HK-2 (cell line): Measurements from ENCODE around the gene DUS2.

Experiments used
- DNase-seq: peaks from one replicate; pipeline ENCODE4 v3.0.0-alpha.2; 2018; ENCODE audit not compliant: unreplicated experiment

The DUS2 gene

GRCh38 chr16:68046106-68046505 is 23.0 kb downstream of the DUS2 start:
- no peak for DNase-seq

DNA sequence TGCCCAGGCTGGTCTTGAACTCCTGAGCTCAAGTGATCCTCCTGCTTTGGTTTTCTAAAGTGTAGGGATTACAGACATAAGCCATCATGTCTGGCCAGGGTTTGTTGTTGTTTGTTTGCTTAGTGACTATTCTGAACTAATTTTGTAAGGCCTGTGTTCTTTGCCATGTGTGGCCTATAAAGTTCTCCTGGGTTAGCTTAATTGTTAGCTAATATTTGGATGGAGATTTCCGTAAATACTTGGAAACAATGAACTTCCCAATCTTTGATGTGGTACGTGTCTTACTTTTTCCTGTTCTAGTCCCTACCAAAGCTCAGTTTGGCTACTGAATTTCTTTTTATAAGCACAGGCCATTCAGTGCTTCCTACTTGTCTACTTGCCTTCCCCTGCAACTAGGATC is 24.9 kb downstream of the DUS2 start:
- DNase-seq, result no peak

DNA sequence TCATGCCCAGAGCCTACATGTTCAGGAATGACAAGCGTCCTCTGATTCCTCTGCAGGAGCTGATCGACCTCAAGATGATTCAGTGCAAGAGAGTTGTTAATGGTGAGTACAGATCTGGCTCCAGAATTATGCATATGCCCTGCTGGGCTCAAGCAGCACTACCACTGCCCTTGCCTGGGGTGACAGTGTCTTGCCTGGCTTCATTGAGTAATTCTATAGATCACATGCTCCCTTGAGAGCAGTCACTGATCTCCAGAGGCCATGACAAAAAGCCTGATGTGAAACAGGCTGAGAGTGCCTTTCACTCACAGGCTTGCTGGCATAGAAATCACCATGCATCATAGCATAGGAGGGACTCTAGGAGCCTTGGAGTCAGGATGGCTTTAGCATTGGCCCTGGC is 26.4 kb downstream of the DUS2 start:
- DNase-seq, result no peak

- no peak for DNase-seq
These were observed 32.3 kb downstream of the DUS2 start for GRCh38 chr16:68055395-68055794.

DNA sequence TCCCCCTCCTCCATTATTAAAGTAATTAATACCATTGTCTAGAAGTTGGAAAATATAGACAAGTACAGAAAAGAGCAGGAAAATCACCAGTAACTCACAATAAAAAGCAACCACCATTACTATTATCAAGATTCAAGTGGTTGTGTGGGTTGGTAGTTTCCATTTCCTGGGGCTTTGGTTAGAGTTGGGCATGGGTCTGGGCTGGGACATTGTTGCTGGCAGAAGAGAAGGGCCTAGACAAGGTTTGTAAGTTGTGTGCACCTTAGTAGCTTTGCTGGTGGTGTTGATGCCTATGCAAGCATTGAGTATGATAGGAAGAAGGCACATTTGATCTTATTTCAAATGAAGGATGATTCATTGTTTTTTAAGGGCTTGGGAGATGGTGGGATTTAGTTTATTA is 36.7 kb downstream of the DUS2 start:
- no peak for DNase-seq

- no peak for DNase-seq
These were observed 38.3 kb downstream of the DUS2 start for GRCh38 chr16:68061396-68061795.

DNA sequence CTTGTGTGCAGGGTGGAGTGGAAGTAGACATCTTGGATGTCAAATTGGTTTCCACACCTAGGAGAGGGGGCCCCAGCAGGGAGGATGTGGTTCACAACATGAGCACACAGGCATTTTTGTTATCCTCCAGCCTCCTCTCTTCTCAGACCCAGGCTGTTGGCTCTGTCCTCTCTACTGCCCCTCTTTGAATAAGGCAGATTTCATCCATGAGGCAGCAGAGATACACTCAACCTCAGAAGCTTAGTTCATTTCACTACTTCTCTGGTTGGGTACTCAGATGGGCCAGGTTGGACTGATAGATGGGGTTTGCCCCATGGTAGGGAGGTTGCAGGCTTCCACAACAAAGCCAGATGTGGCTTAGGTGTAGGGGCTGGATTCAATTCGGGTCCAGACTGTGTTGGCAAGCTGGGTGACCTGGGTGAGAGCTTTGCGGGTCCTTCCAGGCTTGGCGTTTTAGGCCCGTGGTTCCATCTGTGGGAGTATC is 39.9 kb downstream of the DUS2 start:
- DNase-seq, result no peak

DNA sequence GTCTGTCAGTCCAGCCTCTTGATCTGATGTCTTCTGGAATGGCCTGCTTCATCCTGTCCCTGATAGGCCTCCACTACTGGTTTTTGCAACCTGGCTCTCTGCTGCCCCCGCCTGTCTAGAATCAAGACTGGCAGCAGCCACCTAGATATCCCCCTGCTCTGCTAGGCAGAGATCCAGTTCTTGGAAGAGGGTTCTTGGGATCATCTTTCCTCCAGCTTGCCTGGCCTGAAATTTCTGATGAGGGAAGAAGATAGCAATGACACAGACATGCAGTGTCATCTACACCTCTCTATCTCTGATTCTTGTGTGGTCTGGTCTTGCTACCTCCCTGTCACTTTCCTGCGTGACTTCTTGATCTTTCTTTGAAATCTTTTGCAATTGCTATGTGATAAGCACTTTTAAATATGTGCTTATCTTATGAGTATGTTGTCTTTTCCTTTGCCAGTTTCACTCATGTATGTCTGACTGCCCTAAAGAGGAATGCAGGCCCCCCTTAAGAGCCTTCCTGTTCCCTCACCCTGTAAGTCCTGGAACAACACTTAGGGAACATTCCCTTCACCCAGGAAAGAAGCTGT is 41.8 kb downstream of the DUS2 start:
- DNase-seq, result peak; percentile 61

DNA sequence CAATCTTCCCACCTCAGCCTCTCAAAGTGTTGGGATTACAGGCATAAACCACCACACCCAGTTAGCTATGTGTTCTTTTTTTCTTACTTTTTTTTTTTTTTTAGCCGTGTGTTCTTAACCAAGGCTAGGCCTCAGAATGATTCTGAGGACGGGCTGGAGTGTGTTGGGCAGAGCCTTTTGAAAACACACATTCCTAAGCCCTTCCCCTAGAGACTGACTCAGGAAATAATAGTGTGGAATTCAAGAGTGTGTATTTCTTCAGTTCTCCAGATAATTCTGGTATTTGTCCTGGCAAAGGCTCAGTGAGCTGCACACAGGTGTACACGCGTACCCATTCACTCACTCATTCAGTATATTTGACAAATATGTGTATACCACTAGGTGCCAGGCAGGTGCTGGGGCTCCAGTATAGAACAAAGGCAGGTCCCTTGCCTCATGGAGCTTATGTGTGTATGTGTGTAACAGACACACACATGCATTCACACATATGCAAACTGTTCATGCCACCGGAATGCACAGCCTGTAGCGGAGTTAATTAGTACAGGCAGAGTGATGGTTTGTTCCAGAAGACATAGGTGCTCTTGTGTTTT is 42.7 kb downstream of the DUS2 start:
- no peak for DNase-seq

- no peak for DNase-seq
These were observed 43.7 kb downstream of the DUS2 start for GRCh38 chr16:68066763-68067162.

- DNase-seq, result no peak
These were observed 45.8 kb downstream of the DUS2 start for GRCh38 chr16:68068926-68069325.

GRCh38 chr16:68069511-68070248 is 46.6 kb downstream of the DUS2 start:
- DNase-seq, result no peak

GRCh38 chr16:68070249-68070730 is 47.2 kb downstream of the DUS2 start:
- no peak for DNase-seq

DNA sequence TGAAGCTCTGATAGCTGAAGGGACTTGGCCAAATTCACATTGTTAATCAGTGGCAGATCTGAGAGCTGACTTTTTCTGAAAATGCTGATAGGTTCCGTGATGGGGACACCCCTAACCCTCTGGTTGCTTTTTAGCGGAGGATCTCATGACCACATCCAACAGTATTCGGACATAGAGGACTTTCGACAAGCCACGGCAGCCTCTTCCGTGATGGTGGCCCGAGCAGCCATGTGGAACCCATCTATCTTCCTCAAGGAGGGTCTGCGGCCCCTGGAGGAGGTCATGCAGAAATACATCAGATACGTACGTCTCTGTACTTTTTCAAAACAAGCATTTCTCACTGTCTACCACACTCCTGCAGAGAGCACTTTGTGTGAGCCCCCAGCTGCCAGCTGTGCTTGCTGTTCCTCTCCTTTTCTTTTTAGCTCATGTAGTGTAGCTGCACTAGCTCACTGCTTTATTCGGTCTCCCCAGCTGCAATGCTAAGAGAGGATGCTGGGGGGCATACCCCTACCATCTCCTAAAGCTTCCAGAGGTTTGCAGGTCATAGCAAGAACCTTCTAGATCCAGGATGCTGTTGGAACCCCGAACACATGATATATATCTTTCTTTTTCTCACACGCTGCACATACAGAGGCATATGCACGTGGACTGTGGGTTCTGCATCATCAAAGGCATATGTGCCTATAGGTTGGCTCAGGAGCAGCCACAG is 47.9 kb downstream of the DUS2 start:
- no peak for DNase-seq

- no peak for DNase-seq
These were observed 48.4 kb downstream of the DUS2 start for GRCh38 chr16:68071518-68071901.

- DNase-seq, result peak; percentile 32
These were observed 49.1 kb downstream of the DUS2 start for GRCh38 chr16:68072038-68072695.

DNA sequence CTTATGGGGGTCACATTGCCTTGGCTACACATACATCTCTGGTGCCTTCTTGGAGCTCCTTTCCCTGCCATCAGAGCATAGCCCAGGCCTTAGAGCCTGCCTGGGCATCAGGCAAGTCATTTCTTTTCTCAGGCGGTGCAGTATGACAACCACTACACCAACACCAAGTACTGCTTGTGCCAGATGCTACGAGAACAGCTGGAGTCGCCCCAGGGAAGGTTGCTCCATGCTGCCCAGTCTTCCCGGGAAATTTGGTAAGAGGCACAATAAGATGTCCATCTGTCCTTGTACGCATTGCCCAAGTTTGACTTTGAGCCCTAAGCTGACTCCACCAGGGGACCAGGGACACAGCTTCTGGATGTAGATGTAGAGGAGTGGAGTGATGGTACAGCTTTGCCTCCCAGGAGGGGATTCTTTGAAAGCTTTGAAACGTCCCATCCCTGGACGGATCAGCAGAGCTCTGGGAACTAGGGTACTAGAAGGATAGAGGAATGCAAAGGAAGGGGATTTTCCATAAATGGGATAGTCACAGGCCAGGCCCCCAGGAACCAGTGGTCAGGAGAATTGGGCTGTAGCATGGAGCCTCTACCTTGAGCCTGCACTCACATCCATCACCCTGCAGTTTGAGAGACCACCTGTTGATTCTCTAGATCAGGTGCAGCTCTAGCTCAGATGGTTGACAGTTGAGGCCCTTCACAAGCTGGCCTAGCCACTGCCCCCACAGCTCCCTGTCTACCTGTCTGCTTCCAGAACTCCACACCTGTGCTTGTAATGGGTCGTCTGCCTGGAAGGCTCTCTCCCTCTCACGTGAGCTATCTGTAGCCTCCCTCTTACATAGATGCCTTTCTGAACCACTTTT is 51.0 kb downstream of the DUS2 start:
- no peak for DNase-seq

GRCh38 chr16:68074850-68075555 is 51.9 kb downstream of the DUS2 start:
- DNase-seq, result peak; percentile 41

DNA sequence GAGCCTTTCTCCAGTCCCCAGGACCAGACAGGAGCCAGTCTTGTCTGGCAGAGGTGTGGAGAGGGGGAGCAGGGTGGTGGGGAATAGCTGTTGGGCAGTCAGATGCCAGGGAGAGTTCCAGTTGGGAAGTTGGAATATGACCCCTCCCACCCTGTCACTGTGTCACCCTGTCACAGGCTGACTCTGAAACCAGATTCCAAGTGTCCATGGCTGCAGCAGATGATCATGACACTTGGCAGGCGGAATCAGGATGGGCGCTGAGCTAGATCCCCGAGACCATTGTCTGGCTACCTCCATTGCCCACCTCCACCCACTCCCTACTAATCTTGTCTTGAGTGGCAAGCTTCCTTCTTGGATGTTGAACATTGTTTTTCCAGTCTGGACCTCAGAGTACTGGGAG is 52.9 kb downstream of the DUS2 start:
- no peak for DNase-seq

- no peak for DNase-seq
These were observed 53.5 kb downstream of the DUS2 start for GRCh38 chr16:68076560-68076959.
